Femur (tissue), 1 donor: ENCODE measurements around the gene PRICKLE4.
A peak's percentile ranks its signal among the peaks of the same experiment; 100 is the strongest.
"Not testable (repeated sequence)": the region's sequence is repeated elsewhere in the genome, so short reads cannot be mapped to it uniquely, and the experiment has no call there.

Experiments
- DNase-seq: peaks from one replicate; pipeline ENCODE4 v3.0.0-alpha.2; 2017

PRICKLE4 gene

DNA sequence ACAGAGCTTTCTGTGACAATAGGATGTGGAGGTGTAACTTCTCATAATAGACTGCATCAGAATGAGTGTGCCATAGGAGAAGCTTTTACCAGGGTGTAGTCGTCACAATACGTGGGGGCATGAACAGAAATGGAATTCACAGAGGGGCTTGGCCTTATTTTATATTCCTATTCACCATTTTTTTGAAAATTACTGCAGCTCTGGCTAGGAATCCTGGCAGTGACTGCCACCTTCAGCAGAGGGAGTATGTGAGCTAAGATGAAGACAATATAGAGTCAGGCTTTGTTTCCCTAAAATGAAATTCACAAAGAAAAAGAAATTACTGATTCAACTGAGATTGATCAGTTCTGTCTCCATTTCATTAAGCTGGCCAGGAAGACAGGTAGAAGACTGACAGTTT is 20.8 kb downstream of the PRICKLE4 start:
- DNase-seq, result no peak

DNA sequence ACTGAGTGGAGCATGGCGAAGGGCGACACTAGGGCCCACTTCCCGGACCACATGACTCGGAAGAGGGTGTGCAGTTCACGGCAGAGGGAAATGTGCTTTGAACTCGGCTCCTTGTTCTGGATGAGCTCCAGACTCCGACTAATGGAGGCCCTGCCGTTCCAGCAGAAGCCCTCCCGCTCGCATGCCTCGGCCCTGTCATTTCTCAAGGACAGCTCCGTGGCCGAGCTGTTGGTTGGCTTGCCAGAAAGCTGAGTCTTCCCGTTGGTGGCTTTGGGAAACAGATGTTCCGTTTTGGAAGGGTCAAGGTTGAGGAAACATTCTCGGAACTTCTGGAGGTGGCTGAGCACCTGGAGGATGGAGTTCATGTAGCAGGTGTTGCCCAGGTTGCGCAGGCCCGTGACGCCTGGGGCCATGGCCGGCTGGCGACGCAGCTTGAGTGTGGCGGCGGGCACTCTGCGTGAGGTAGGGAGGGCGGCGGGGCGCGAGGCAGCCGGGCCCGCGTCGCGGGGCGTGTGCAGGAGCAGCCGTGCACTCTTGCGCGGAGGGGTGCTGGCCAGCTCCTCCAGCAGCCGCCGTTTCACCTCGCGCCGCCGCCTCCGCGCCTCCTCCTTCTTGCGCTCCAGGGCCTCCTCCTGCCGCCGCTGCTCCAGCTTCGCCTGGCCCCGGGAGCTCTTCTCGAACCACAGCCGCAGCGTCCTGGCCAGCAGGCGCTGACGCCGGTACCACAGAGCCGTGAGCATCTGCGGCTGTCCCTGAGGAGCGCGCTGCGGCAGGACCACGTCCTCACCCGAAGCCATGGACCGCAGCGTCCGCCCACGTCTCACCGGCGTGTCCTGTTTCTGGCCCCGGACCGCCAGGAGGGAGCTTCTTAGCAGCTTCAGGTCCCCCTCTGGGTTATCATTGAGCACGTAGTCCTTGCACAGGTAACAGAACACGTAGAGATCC is 25.5 kb downstream of the PRICKLE4 start:
- DNase-seq, result no peak

DNA sequence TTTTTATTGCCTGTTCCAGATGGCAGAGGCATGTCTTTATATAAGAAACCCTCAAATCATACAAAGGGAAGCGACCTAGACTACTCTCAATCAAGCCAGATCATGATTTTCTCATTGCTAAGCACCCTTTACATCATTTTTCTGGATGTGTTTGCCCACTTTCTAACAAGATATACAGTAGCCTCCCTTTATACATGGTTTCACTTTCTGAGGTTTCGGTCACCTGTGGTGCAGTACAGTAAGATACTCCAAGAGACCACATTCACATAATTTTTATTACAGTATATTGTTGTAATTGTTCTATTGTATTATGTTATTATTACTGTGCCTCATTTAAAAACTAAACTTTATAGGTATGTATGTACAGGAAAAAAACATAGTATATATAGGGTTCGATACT is 30.5 kb downstream of the PRICKLE4 start:
- DNase-seq, result no peak

DNA sequence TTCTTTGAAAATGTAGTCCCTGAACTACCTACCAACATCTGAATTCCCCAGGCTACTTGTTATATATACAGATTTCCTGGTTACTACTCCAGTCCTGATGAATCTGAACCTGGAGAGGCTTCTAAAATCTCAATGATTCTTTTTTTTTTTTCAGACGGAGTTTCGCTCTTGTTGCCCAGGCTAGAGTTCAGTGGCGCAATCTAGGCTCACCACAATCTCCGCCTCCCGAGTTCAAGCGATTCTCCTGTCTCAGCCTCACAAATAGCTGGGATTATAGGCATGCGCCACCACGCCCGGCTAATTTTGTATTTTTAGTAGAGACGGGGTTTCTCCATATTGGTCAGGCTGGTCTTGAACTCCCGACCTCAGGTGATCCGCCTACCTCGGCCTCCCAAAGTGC is 31.4 kb downstream of the PRICKLE4 start:
- not testable (repeated sequence) for DNase-seq

DNA sequence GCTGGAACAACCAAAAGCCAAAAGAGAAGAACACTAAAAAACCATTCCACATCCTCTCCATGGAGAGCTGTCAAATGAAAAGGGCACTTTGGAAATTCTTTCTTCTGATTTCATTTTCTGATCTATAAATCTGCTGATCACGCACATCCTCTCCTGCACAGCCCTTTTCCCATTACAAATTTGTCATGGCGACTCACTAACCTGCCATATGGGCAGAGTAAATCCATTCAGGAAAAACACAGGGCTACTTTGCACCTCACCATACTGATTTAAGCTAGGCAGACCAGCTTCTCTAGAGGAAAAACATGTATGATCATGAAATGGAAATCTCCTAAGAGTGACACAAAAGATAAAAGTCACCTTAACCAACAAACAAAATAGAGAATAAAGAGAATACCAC is 32.9 kb downstream of the PRICKLE4 start:
- no peak for DNase-seq

DNA sequence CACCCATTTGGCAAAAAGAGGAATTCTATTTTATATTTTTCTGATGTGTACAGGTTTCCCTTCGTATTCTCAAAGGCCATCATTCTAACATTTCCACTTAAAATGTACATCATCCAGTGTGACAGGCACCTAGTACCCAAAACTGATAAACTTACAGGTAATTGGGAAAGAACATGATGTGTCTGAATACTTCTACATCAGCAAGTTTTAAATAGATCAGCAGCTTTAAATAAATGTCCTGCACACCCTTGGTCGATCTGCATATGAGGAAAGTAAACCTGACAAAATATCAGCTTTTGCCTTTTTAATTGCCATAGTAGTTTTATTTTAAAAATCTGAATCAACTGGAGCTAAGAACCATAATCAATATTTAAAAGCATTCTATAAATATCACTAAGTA is 33.4 kb downstream of the PRICKLE4 start:
- DNase-seq, result no peak

DNA sequence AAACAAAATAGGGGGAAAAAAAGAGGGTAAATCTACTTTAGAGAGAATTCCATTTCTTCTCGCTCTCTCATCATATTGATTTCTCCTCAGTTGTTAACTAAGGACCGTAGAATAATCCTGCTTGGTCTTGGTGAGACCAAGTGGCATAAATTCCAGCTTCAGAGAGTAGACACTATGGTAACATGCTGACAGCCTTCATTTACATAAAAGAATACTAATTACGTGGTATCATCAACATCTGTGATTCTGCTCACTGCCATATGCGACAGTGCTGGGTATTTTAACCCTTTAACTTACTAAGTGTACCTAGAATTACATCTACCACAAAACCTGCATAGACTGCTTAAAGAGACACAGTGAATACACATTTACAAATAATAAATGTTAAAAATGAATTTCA is 34.0 kb downstream of the PRICKLE4 start:
- no peak for DNase-seq

DNA sequence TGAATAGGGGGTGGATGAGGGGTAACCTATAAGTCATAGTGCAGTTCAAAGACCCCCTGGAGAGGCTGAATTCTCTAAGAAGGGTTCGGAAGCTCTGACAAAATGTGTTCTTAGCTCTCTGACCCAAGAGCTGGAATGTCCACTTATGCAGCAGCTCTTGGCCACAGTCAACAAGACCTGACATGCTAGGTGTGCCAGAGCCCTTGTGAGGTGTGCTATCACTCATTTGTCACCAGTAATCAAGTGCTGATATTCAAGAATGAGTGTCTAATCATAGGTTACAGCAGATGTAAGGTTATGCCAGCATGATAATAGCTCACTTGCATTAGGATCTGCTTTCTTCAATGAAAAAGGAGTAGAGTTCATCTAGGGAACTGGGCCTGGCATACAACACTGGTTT is 35.0 kb downstream of the PRICKLE4 start:
- DNase-seq, result no peak

DNA sequence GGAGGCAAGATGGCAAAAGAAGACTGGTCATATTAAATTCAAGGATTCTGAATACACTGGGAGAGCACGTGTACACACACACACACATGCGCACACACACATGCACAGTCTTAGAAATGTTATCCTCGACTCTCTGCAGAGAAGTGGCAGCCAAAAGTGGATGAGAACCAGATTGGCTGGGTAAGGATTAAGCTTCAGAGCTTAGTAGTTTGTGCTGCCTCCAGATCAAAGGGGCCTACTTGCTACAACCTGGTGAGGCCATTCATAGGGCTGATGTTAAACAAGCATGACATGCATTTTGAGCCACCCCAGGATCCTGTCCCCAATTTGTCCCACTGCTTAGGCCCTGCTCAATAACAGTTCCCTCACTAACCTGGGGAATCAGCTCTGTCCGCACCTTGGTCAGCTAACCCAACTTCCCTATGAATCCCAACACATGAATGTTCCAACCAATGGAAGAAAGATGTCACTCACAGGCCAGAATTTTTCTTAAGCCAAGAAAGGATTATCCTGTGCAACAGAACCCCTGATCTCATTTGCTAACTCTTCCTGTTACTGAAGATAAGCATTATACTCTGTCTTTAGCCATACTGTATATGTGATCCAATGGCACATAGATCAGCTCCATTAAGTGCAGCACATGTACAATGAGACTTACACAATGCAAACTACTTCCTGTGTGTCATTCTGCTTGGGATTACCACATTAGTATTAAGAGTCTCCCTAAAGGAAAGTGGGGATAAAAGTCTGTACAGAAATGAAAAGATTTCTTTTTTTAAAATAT is 37.9 kb downstream of the PRICKLE4 start:
- DNase-seq, result no peak

DNA sequence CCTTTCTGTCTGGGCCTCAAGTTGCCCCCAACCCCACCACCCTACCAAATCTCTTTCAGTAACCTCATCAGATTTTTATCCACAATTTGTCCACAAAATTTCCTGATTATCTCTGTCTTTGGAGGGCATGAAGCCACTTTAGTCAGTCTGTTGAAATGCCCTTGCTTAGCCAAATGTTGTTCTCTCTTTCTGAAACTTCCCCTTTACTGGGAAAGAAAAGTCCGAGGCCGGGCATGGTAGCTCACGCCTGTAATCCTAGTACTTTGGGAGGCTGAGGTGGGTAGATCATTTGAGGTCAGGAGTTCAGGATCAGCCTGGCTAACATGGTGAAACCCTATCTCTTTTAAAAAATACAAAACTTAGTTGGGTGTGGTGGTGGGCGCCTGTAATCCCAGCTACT is 40.7 kb downstream of the PRICKLE4 start:
- no peak for DNase-seq

DNA sequence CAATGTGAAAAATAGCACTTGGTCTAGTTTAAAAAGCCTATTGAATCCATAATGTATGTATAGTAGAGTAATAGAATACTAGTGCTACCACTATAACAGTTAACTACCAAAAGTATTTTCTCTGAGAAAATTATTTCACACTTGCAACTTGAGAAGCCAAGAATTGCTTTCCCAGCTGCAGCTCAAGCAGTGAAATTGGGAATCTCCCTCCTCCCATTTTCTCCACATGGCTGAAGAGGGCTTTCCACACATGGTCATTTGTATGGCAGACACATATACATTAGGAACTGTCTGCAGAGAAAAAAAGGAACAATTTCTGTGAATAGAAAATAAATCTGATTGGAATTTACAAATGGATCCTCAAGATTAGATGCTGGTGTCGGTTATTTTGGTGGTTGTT is 41.4 kb downstream of the PRICKLE4 start:
- no peak for DNase-seq

DNA sequence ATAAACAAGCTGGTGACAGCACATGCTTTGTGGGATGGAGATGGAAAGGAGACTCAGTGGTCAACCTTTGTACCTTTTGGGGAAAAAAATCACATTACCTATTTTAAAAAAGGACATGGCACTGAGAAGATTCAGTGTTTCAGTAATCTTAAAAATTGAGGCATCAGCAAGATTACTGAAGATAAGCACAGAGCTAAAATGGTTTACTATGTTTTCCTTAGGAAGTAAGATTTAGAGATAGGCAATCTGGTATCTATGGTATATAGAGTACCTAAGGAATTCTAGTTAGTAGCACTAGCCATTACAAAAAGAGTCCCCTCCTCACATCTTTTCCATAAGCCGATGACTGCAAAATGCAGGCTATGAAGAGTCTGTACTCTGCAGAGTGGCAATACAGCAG is 42.6 kb downstream of the PRICKLE4 start:
- no peak for DNase-seq

DNA sequence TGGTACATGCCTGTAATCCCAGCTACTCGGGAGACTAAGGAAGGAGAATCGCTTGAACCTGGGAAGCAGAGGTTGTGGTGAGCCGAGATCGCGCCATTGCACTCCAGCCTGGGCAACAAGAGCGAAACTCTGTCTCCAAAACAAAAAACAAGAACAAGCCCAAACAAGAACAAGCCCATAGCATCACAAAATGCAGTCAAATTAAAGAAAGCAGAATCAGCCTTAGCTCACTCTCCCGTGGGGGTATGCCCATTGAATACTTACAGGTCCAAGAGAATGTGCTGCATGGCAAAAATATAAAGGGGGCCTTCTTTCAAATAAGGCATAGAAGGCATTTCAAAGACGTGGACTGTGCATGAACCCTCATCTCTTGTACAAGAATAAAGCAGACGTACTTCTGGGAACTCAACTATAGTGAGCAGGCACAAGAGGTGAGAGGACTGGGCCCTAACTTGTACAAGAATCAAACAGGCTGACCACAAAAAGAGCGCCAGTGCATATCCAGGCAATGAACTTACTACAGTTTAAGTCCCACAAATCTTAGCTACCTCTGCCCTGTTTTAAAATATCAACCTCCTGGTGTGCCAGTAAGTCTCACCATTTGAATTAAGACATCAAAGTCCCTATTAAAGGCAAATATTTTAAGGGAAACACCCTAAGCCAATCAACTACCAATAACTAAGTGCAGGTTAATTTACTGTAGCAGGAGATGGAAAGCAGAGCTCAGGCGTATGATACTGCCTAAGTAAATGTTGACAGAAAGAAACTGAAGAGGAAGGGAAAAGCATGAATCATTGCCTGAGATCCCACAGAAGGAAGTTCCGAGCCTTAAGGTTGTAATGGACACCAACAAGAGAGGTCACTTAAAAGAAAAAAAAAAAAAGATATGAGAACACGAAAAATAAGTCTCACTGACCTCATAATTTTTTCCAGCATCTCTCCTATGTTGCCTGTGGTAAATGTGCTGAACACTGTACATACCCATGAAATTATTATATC is 44.3 kb downstream of the PRICKLE4 start:
- DNase-seq, result no peak

DNA sequence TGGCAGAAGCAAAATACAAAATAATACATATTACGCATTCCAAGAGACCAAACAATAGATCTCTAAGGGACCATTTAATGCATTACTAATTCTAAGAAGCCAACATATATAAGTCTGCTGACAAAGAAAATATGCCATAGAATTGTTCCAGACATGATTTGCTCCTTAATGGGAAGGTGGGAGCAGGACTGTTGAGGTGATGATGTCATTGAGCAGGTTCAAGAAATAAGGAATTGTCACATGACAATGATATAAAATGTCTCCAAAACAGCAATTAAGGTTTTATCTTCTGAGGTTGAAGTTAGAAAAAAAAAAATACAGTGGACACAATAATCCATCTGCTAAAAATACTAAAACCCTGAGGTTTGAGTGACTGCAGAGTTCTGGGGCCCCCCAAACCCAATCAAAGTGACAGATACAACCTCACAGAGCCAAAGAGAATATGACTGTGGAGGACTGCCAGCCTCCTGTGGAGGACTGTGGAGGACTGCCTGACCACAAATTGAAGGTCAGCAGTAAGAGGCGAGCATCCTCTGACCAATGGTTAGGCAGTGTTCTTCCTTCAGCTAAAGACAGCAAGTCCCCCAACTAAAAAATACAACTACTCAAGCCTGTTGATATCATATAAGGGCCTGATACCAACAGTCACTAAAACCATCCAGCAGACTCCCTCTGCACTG is 45.9 kb downstream of the PRICKLE4 start:
- DNase-seq, result peak; percentile 54

DNA sequence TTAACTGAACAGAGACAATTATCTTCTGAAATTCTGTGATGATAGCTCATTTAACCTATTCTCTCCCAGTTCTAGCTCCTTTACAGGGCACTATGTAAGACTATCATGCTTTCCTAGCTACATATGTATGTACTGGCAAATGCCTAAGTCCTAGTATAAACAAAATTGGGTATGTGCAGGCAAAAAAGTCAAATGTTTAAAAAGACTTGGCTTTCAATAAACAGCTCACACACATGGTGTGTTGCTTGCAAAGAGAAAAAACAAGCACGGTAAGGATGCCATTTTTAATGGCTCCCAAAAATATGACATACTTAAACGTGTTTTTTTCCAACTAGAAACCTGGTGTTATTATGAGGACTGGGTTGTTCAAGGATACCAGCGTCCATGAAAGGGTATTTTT is 51.7 kb downstream of the PRICKLE4 start:
- no peak for DNase-seq

DNA sequence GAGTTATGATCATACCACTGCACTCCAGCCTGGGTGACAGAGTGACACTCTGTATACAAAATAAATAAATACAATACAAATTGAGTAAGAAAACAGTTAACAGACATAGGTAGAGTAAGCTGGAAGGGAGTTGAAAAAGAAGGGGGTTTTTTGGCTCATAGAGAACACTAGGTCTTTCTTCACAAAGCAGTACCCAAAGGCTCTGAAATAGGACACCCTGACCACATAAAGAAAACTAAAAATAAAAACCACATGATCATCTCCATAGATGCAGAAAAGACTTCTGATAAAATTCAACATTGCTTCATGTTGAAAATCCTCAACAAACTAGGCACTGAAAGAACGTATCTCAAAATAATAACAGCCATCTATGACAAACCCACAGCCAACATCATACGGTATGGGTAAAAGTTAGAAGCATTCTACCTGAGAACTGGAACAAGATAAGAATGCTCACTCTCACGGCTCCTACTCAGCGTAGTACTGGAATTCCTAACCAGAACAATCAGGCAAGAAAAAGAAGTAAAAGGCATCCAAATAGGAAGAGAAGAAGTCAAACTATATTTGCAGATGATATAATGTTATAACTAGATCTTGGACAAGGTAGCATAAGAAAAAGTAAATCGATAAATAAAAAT is 55.6 kb downstream of the PRICKLE4 start:
- no peak for DNase-seq

DNA sequence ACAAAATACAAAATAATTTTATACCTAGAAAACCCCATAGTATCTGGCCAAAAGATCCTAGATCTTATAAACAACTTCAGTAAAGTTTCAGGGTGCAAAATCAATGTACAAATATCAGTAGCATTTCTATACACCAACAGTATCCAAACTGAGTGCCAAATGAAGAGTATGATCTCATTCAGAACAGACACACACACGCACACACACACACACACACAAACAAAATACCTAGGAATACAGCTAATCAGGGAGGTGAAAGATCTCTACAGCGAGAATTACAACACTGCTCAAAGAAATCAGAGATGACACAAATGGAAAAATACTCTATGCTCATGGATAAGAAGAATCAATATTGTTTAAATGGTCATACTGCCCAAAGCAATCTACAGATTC is 56.1 kb downstream of the PRICKLE4 start:
- DNase-seq, result no peak
